T-helper 2 cell (primary cell): ENCODE measurements around the gene TPM1.
"Not testable (repeated sequence)": the region's sequence is repeated elsewhere in the genome, so short reads cannot be mapped to it uniquely, and the experiment has no call there.

Experiments
- DNase-seq, 5 experiments: peaks; one replicate each; pipeline versions ENCODE4 v3.0.0 to v3.0.0-alpha.2; 2012 to 2022

TPM1 gene

DNA sequence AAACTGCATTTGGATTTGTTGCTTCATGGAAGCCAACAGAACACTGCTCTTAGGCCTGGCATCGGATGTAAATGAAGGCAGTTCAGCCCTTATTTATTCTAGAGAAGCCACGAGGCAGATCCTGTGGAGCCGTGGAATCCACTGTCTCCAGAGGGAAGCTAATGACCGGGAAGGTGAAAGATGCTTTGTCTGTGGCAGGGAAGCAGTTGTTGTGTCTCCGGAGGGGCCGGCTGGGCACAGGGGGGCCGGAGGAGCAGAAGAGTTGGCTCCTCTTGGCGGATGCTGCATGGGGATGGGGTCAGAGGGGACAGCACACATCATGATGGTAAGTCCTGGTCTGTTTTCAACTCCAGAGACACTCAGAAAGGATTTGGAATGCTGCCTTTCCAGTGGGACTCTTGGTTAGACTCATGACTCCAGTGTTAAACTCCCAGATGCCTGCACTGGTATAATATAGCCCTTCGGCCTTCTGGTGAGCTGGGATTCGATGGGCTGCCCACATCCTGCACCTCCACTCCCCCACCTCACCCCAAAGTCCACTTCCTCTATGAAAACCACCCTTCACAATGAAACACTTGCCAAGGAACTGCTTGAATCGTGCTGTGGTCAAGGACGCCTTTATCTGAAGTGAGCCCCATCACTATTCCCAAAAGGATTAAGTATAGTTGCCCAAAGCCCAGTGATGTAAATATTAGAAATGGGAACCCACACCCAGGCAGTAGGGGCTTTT lies 33.6 kb downstream of the TPM1 start:
- no peak for DNase-seq

DNA sequence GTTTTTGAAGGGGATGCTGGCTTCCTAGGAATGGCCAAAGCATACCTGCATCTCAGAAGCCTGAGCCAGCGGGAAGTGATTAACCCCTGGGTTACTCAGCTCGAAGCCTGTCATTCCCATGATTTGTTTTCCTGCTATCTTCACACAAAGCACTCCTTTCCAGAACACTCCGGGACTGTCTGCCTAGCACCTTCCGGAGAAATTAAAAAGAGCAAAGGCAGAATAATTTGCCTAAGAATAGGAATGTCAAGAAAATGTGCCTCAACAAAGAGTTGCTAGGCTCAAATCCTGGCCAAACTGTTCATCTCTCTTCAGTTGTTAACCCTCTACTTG lies 34.1 kb downstream of the TPM1 start:
- no peak for DNase-seq

DNA sequence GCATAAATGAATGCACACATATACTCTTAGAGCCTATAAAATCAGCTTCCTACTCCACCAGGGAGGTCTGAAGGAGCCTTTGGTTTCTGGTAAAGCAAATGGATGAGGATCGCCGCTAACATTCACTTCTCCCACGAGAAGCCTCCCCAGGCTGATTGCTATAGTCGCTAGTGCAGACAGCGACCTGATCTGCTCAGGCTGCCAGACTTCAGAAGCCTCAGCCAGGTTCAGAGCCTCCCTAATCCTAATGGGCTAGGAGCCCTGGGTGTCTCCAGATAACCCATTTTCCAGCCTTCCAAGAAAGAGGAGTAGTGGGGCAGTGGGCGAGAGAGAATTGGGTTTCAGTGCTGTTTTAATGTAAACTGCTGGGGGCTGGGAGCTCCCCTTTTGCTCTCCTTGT lies 35.4 kb downstream of the TPM1 start:
- DNase-seq = no peak

DNA sequence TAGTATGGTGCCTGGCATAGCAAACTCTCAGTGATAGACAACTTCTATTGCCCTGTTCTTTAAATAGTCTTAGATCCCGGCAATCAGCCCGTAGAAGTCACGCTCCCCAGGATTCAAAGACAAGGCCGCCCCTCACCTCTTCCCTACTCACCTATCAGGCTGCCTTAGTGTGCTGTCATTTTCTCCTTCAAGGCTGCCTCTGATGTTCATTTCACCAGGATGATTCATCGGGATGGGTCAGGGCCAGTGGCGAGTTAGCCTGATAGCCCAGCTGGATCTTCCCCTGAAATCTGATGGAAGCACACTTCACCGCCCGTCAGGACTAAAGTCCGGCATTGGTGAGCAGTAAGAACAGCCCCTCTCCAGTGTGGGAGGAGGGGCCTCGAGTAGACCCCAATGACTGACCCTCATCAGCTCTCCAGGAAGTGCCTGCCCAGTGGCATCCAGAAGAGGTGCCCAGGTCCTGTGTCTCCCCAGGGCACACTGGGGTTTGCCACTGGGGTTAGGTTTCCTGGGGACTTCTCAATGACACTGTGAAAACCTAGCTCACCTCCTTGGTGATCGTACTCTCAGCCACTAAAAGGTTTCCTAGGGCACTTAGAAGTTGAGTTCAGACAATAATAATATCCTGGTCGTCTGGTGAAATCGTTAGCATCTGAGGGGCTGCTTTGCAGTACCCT lies 37.5 kb downstream of the TPM1 start:
- DNase-seq = no peak

DNA sequence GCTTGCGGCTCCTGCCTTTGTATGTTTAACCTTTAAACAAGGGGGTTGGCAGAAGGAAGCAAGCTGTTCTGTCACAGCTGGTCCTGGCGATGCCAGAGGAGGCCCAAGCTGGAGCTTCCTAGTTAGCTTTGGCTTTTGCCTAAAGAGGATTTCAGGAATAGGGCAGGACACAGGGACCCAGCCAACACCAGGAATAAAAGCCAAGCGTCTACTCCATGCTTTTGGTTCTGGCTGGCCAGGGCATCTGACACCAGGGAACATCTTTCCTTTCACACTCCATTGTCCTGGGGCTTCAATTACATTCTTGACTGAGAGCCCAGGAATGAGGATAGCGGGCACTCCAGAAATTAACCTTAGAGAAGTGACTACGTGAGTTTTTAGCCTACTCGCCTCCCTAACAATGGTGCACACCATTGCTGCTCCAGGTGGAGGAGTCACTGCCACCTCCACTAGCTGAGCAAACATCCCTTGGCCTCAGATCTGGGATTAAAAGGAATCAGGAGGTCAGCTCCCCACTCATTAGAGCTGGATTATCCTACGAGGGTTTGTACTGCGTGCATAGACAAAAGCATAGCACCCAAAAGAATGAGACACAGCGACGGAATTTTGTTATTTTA lies 38.2 kb downstream of the TPM1 start:
- DNase-seq = no peak

DNA sequence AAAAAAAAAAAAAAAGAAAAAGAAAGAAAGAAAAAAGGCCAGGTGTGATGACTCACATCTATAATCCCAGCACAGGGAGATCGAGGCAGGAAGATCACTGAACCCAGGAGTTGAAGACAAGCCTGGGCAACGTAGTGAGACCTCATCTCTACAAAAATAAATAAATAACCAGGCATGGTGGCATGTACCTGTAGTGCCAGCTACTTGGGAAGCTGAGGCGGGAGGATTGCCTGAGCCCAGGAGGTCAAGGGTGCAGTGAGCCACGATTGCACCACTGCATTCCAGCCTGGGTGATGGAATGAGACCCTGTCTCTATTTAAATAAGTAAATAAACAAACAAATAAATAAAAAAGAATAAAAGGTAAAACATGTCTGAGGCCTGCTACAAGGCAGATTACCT lies 39.8 kb downstream of the TPM1 start:
- DNase-seq = no peak

DNA sequence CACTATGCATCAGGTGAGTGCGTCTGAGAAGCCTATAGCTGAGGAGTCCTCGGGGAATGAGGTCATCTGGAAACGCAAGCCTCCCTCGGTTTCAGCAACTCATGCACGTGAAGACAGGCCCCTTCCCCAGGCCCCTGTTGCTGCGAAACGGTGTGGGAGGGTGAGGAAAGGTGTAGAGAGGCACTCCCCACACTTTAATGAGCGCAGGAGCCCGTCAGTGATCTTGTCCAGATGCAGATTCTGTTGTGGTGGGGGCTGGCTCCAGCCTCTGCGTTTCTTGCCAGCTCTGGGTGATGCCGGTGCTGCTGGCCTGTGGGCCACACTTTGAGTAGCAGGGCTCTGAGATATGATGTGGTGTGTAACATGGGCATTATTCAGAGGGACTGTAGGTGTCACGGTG lies 40.5 kb downstream of the TPM1 start:
- DNase-seq = no peak

DNA sequence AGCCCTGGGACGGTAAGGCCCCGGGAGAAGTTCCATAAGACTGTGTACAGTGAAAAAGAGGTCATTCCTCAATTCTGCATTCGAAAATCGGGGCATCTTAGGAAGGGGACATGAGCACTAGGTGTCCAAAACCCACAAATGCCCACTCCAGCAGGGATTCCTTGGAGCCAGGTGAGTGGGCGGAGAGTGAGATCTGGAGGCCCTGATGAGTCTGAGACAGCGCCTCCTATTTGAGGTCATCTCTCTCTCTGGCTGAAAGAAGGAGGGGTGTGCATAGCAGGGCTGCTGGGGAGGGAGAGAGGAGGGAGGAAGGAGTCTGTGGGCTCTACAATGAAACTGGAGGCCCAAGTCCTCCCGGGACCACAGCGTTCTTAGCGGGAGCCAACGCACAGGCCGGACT lies 41.0 kb downstream of the TPM1 start:
- no peak for DNase-seq

DNA sequence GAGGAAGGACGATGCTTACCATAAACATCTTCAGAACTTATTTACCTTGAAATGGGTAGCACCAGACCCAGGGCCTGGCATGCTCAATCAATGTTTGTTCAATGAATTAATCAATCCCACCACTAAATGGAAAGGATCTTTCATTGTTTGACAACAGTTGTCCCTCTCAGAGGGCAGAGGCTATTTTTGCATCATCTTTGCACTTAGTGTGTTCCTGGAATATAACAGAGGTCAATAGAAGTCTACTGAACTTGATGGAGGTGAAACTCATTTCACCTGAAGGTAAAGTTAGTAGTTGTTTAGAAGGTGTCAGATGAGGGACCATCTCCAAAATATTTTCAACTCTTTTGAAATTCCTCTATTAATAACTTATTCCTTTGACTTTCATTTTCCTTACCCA lies 42.3 kb downstream of the TPM1 start:
- DNase-seq = no peak

DNA sequence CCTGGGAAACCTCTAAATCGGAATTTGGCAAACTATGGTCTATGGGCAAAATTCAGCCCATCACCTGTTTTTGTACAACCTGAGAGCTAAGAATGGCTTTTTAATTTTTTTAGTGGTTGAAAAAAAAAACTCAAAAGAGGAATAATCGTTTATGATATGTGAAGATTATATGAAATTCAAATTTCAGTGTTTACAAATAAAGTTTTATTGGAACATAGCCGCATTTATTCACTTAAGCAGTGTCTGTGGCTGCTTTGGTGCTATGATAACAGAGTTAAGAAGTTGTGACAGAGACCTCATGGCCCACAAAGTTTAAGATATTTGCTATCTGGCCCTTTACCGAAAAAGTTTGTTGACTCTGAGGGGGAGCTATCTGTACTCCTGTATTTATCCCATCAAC lies 42.7 kb downstream of the TPM1 start:
- no peak for DNase-seq

DNA sequence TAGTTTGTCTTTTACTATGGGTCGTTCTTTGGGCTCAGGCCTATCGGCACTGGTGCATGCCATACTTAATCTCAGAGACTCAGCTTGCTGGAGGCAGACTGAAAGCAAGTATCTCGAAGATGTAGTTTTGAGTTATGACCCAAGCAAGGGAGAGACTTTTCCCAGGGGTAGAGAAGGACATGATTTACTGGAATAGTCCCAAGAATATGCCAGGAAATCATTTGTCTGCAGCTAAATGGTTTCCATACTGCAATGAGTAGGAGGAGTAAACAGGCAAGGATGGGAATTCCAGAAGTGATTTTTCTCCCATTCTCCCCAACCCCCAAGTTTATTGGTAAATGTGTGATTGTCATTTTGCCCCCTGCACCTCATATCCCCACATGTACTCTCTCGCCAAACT lies 43.7 kb downstream of the TPM1 start:
- DNase-seq = no peak

DNA sequence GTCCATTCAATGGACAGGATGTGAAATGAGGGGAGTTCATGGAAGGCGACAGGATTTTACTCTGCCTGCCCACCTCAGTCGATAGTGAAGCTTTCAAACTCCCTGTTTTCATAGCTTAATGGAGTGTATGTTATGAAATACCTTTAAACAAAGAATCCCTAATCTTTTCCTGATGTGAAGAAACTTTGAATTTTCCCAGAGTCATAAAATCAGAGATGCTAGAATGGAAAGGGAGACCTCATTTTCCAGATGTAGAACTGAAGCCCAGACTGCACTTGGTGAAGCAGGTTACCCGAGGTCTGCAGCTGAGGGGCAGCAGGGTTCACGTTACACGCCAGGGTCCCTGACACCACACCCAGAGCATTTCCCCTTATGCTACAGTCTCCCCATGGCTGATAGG lies 44.4 kb downstream of the TPM1 start:
- DNase-seq = no peak

DNA sequence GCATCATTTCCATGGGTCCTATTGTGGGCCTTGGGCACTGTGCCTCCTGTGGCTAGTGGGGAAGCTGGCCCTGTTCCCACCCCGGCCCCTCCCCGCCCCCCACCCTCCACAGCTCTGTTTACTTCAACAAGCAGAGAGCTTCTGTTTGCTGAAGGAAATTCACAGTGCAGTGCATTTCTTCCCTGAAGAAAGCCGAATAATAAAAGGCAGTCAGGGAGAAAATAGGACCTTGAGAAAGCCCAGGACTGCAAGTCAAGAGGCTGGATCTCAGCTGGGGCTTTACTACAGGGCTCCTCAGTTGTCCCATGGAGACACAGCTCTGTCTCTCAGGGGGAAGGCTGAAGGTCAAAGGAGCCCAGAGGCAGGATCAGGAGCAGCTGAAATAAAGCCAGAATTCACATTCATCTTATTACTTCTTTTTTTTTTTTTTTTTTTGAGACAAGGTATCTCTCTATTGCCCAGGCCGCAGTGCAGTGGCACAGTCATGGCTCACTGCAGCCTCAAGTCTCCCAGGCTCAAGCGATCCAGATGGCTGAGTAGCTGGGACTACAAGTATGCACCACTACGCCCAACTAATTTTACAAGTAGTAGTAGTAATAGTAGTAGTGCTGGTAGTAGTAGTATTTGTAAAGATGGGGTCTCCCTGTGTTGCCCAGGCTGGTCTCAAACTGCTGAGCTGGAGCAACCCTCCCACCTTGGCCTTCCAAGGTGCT lies 46.1 kb downstream of the TPM1 start:
- no peak for DNase-seq

DNA sequence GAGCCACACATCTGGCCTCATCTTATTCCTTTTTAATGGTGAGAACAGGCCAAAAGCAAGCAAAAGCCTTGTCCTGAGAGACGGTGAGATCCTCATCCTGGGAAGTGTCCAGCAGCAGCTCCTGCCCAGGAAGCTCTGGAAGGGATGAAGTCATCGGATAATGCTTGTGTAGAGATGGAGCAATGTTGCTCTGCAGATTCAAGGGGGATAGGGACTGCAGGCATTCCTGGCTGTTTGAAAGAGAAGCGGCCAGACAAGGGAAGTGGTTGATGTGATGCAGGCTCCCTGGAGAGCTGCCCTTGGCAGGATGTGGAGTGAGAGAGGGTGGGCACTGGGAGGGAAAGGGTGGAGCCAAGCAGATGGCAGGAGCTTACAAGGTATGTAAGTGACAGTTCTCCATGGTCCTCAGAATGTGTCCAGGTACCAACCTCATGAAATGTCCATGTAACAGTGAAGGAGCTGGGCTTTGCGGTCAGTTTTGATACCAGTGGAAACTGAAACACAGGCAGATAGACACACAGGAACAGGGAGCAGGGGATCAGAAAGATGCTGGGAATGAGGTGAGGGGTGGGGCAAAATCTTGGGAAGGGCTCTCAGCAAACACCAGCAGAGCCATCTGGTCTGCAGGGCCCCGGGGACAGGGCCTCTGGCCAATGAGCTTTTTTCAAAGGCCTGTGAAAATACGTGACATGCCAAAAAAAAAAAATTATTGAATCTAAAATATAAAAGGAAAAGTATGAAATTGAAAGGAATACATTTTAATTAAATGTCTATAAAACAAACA lies 46.9 kb downstream of the TPM1 start:
- DNase-seq = no peak

DNA sequence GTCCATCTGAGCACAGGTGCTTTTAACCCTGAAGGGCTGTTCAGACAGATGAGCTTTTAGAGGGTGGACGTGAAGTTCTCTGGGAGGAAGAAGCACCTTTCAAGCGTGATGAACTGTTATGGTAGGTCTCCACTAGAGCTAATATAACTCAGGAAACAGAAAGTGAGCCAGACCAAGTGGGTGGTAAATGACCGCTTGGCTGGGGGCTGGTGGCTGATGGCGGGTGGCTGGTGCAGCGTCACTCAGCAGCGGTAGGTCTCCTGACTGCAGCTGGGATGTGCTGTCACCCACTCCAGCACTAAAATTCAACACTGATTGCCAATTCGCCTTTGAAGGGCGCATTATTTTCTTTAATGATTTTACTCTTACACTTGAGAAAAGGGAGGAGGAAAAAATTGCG lies 47.9 kb downstream of the TPM1 start:
- DNase-seq = no peak

DNA sequence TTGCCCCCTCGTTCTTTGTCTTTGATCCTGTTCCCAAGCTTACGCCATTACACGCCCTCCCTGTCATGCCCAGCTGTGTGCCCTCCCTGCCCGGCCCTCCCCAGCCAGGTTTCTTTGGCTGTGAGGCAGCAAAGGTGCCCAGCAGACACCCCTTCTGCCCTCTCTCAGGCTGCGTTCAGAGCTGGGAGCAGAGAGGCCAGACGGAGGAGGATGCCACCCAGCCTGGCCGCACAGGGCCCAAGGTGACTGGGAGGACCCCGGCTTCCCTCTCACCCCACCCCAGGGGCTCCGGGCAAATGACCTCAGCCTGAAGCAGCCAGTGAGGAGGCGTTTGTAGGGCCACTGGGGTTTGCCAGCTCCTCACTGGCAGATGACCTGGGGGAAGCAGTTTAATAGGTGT lies 48.3 kb downstream of the TPM1 start:
- no peak for DNase-seq

DNA sequence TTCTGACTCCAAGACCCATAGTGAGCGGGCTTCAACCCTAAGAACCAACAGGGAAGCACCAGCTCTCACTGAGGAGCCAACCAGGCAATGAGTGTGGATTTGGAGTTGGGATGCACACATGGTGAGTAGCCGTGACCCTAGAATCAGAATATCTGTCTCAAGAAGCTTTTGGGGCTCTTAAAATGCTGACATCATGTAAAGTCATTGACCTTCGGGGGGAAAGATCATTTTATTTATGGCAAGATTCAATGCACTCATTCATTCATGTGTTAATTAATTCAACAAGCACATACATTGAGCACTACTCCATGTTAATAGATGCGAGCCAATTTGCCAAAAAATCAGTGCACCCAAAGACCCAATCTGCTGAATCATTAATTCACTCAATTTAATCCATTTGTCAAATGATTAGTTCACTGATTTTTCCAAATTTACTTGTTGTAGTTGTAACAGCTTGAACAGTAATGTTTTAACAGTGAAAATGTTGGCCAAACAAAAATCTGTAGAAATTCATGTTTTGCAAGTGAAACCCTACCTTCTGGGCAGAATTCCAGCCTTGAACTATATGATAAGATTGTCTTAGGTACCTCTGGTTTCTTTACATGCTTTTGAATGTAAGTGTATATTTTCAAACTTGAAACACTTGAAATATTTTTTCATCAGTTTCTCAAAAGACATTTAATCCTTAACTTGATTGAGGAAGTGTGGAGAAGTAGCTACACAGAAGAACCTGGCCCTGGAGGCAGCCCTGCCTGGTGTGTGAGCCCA lies 49.3 kb downstream of the TPM1 start:
- DNase-seq = no peak

DNA sequence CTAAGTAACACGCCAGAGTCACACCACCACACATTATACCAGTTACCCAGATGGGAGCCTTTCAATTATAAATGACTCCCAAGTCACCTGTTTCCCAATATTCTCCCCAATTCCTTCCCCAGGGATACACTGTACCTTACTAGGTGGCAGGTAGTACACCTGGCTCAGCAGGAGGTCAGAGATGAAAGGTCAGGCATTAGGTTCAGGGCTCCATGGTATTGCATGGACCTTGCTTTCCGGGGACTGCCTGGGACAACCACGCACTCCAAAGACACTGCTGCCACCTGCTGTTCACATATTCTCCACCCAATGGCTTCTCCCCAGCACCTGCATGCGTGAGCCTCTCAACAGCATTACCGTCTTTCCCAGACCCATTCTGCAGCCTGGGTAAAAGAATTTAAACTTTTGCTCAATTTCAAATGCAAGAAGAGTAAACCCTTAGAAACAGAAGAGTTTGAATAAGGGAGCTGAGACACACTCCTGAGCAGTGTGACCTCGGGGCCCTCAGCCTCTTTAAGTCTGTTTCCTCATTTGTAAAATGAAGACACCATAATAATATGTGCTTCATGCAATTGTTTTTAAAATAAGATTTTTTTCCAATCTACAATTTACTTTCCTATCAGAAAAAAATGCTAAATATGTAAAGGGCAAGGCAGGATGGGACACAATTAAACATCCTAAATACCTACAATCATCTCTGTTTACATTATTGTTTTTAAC lies 51.1 kb downstream of the TPM1 start:
- DNase-seq = peak in 4 of 5 experiments; percentile 29 to 70 (median 52)

DNA sequence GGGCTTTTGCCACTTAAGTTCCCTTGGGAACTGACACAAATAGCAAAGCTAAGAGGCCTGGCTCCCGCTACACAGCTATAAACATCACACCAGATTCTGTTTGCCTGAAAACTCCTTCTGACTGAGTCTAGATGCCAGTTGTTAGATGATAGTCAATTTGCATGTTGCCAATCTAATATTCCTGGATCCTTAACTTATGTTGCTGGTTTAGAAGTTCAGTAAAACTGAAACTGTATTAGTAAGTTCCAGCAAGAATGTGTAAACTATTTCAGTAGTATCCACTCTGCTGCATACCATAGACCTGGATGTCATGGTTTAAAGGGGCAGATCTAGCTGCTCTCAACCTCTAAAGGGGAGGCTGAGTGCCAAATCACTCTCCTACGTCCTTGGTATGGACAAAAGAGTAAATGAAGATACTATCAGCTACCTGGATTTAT lies 52.0 kb downstream of the TPM1 start:
- no peak for DNase-seq

DNA sequence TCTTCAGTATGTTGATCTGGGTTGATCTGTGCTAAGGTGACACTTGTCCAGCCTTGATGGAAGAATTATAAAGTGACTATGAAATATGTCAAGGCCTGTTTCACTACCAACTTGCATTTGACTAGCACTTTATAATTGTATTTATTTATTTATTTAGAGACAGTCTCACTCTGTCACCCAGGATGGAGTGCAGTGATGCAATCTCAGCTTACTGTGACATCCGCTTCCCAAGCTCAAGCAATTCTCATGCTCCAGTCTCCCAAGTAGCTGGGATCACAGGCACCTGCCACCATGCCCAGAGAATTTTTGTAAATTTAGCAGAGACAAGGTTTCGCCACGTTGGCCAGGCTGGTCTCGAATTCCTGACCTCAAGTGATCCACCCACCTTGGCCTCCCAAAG lies 53.6 kb downstream of the TPM1 start:
- no peak for DNase-seq

DNA sequence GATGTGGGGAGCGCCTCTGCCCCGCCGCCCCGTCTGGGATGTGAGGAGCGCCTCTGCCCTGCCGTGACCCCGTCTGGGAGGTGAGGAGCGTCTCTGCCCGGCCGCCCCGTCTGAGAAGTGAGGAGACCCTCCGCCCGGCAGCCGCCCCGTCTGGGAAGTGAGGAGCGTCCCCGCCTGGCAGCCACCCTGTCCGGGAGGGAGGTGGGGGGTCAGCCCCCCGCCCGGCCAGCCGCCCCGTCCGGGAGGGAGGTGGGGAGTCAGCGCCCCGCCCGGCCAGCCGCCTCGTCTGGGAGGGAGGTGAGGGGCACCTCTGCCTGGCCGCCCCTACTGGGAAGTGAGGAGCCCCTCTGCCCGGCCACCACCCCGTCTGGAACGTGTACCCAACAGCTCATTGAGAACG lies 56.4 kb downstream of the TPM1 start:
- not testable (repeated sequence) for DNase-seq
